ENCODE results near the gene CNTNAP2. TPM values are rescaled to one million over a fixed set of nuclear protein-coding genes. Genes with fewer than 3 reads are reported as not detected.

CNTNAP2 gene
- total RNA-seq, 2 donors from 2014 or later, result 171 to 228 TPM

GRCh38 chr7:148204639-148205304 lies 2088.2 kb downstream of the CNTNAP2 start:
- WGBS, 2 experiments (ENCODE audit: insufficient coverage in 1 of 2, insufficient read length in 1 of 2), result 91 to 93% methylated on average over 6 to 9 of the region's 9 CpGs
- H3K9ac ChIP-seq (ENCODE audit: extremely low read depth, low read length, poor library complexity, severe bottlenecking), result no peak overlapping the region
- no peak for DNase-seq

GRCh38 chr7:148209643-148210190 lies 2093.1 kb downstream of the CNTNAP2 start:
- Mint-ChIP-seq H3K9me3 (no peaks in the 10 kb centered on the region), H3K4me3 (no peak overlapping the region), H3K36me3 (ENCODE audit: low read depth) (no peaks in the 10 kb centered on the region), H3K27ac (no peak overlapping the region), H3K4me1 (no peaks in the 10 kb centered on the region), H3K27me3 (ENCODE audit: insufficient read depth) (peaks cover 4% of the 10 kb centered on the region)
- no peaks in the 10 kb centered on the region for H3K4me1 ChIP-seq (ENCODE audit: control insufficient read depth, insufficient read depth, low read length)
- no peak for TF ChIP-seq CTCF (conservative IDR thresholded peaks at IDR 0.05)
- no peak overlapping the region for H3K9ac ChIP-seq (ENCODE audit: extremely low read depth, low read length, poor library complexity, severe bottlenecking)
- no peak overlapping the region for H3K4me3 ChIP-seq (ENCODE audit: low read length)
- no peak overlapping the region for H3K27ac ChIP-seq (ENCODE audit: low read depth, low read length)
- H3K9me3 ChIP-seq (ENCODE audit: control insufficient read depth, low read length), result no peaks in the 10 kb centered on the region
- no peaks in the 10 kb centered on the region for H3K27me3 ChIP-seq (ENCODE audit: control insufficient read depth, insufficient read depth, low read length, poor library complexity, severe bottlenecking)
- no peak for DNase-seq
- no peaks in the 10 kb centered on the region for H3K36me3 ChIP-seq (ENCODE audit: control insufficient read depth, insufficient read depth, low read length)
- WGBS, 2 experiments (ENCODE audit: insufficient coverage in 1 of 2, insufficient read length in 1 of 2), result 91 to 97% methylated on average over 4 to 6 of the region's 6 CpGs

More at GRCh38 chr7:148204639-148205304, 2088.2 kb downstream of the CNTNAP2 start:
- no peaks in the 10 kb centered on the region for H3K36me3 ChIP-seq (ENCODE audit: control insufficient read depth, insufficient read depth, low read length)
- H3K4me3 Mint-ChIP-seq, result no peak overlapping the region
- H3K9me3 Mint-ChIP-seq, result no peaks in the 10 kb centered on the region
- no peaks in the 10 kb centered on the region for H3K27me3 ChIP-seq (ENCODE audit: control insufficient read depth, insufficient read depth, low read length, poor library complexity, severe bottlenecking)
- no peaks in the 10 kb centered on the region for H3K36me3 Mint-ChIP-seq (ENCODE audit: low read depth)
- H3K9me3 ChIP-seq (ENCODE audit: control insufficient read depth, low read length), result no peaks in the 10 kb centered on the region
- no peak overlapping the region for H3K27ac ChIP-seq (ENCODE audit: low read depth, low read length)
- no peak for TF ChIP-seq CTCF (conservative IDR thresholded peaks at IDR 0.05)
- no peaks in the 10 kb centered on the region for H3K4me1 ChIP-seq (ENCODE audit: control insufficient read depth, insufficient read depth, low read length)
- H3K27ac Mint-ChIP-seq, result no peak overlapping the region
- H3K27me3 Mint-ChIP-seq (ENCODE audit: insufficient read depth), result peaks cover 2% of the 10 kb centered on the region
- no peak overlapping the region for H3K4me3 ChIP-seq (ENCODE audit: low read length)
- H3K4me1 Mint-ChIP-seq, result peaks cover 2% of the 10 kb centered on the region

GRCh38 chr7:148210804-148211325 lies 2094.3 kb downstream of the CNTNAP2 start:
- Mint-ChIP-seq H3K4me1 (no peaks in the 10 kb centered on the region), H3K36me3 (ENCODE audit: low read depth) (no peaks in the 10 kb centered on the region), H3K27me3 (ENCODE audit: insufficient read depth) (peaks cover 4% of the 10 kb centered on the region), H3K9me3 (no peaks in the 10 kb centered on the region), H3K27ac (no peak overlapping the region), H3K4me3 (no peak overlapping the region)
- H3K36me3 ChIP-seq (ENCODE audit: control insufficient read depth, insufficient read depth, low read length), result no peaks in the 10 kb centered on the region
- H3K27me3 ChIP-seq (ENCODE audit: control insufficient read depth, insufficient read depth, low read length, poor library complexity, severe bottlenecking), result no peaks in the 10 kb centered on the region
- H3K9ac ChIP-seq (ENCODE audit: extremely low read depth, low read length, poor library complexity, severe bottlenecking), result no peak overlapping the region
- H3K4me3 ChIP-seq (ENCODE audit: low read length), result no peak overlapping the region
- TF ChIP-seq CTCF (conservative IDR thresholded peaks at IDR 0.05), result no peak
- 90 to 98% methylated on average over 3 of the region's 3 CpGs for WGBS, 2 experiments (ENCODE audit: insufficient coverage in 1 of 2, insufficient read length in 1 of 2)
- no peaks in the 10 kb centered on the region for H3K4me1 ChIP-seq (ENCODE audit: control insufficient read depth, insufficient read depth, low read length)
- H3K9me3 ChIP-seq (ENCODE audit: control insufficient read depth, low read length), result no peaks in the 10 kb centered on the region
- DNase-seq, result no peak
- H3K27ac ChIP-seq (ENCODE audit: low read depth, low read length), result no peak overlapping the region
